ENCODE measurements around the gene HSPH1. TPM values are rescaled to one million over a fixed set of nuclear protein-coding genes. Genes with fewer than 3 reads are reported as not detected.

HSPH1 gene
- total RNA-seq, result 49.6 and 98.7 TPM in 2 replicates

GRCh38 chr13:31161557-31162150 is at the start of gene HSPH1:
Gene HSPH1 (minus strand): TSS chr13:31161904. CDS start chr13:31161582, 322 bp downstream.

GRCh38 chr13:31199849-31200636 is 38.3 kb upstream of the HSPH1 start, which contains the start of gene B3GLCT:
Gene B3GLCT (plus strand): TSS chr13:31199975. CDS start chr13:31200085, 110 bp downstream.

Other genes with a start within 250 kb of the HSPH1 start
- not detected in 2 replicates for gene TEX26, start 229.2 kb downstream of the HSPH1 start, total RNA-seq
- gene B3GLCT, start 38.1 kb upstream of the HSPH1 start, total RNA-seq, result 9.8 and 10.1 TPM in 2 replicates